ENCODE measurements around the gene SYNDIG1L. TPM values are rescaled to one million over a fixed set of nuclear protein-coding genes. Genes with fewer than 3 reads are reported as not detected.

SYNDIG1L gene
- total RNA-seq, 1 experiment from 2014 or later: 0.29 TPM

- Histone ChIP-seq H3K36me3 (ENCODE audit: control insufficient read depth, insufficient read depth, low read length) (no peaks in the 10 kb centered on the region), H3K27me3 (replicated peaks; ENCODE audit: control insufficient read depth, insufficient read depth, low read length) (no peaks in the 10 kb centered on the region), H3K4me1 (peaks cover 6% of the 10 kb centered on the region), H3K4me3 (ENCODE audit: low read depth, low read length) (no peak overlapping the region), H3K9me3 (no peaks in the 10 kb centered on the region)
- ChIA-PET CTCF (no interaction called here), POLR2A (no interaction called here)
- intact Hi-C loops (cut with micrococcal nuclease; ENCODE audit: unreplicated experiment): no loop called here
- Mint-ChIP-seq H3K36me3 (ENCODE audit: insufficient read depth, unreplicated experiment) (no peaks in the 10 kb centered on the region), H3K4me1 (ENCODE audit: low read depth, unreplicated experiment) (peaks cover 23% of the 10 kb centered on the region), H3K27me3 (ENCODE audit: insufficient read depth, unreplicated experiment) (peaks cover 5% of the 10 kb centered on the region), H3K27ac (ENCODE audit: unreplicated experiment) (no peak overlapping the region), H3K4me3 (ENCODE audit: unreplicated experiment) (no peak overlapping the region), H3K9me3 (ENCODE audit: unreplicated experiment) (no peaks in the 10 kb centered on the region)
- TF ChIP-seq CTCF (IDR thresholded peaks at IDR 0.05; ENCODE audit: insufficient read depth in 1 of 2, low read depth in 1 of 2, low read length in 1 of 2, severe bottlenecking in 1 of 2, unreplicated experiment in 1 of 2): no peak
- no TSS peak for BruUV-seq (replicated peaks)
- DNase-seq: no peak
These were observed 18.9 kb upstream of the SYNDIG1L start for GRCh38 chr14:74444866-74445265.

GRCh38 chr14:74442757-74443156 lies 16.7 kb upstream of the SYNDIG1L start:
- TF ChIP-seq CTCF (IDR thresholded peaks at IDR 0.05; ENCODE audit: insufficient read depth in 1 of 2, low read depth in 1 of 2, low read length in 1 of 2, severe bottlenecking in 1 of 2, unreplicated experiment in 1 of 2): no peak
- ChIA-PET POLR2A (no interaction called here), CTCF (no interaction called here)
- H3K9me3 ChIP-seq: no peaks in the 10 kb centered on the region
- H3K4me3 ChIP-seq (ENCODE audit: low read depth, low read length): no peak overlapping the region
- BruUV-seq (replicated peaks): no TSS peak
- Mint-ChIP-seq H3K4me1 (ENCODE audit: low read depth, unreplicated experiment) (peaks cover 25% of the 10 kb centered on the region), H3K27ac (ENCODE audit: unreplicated experiment) (no peak overlapping the region), H3K9me3 (ENCODE audit: unreplicated experiment) (no peaks in the 10 kb centered on the region), H3K27me3 (ENCODE audit: insufficient read depth, unreplicated experiment) (no peaks in the 10 kb centered on the region), H3K36me3 (ENCODE audit: insufficient read depth, unreplicated experiment) (peaks cover 6% of the 10 kb centered on the region), H3K4me3 (ENCODE audit: unreplicated experiment) (no peak overlapping the region)
- peaks cover 18% of the 10 kb centered on the region for H3K4me1 ChIP-seq
- intact Hi-C loops (cut with micrococcal nuclease; ENCODE audit: unreplicated experiment): no loop called here
- no peaks in the 10 kb centered on the region for H3K36me3 ChIP-seq (ENCODE audit: control insufficient read depth, insufficient read depth, low read length)
- DNase-seq: no peak
- no peaks in the 10 kb centered on the region for H3K27me3 ChIP-seq (replicated peaks; ENCODE audit: control insufficient read depth, insufficient read depth, low read length)

- Histone ChIP-seq H3K36me3 (ENCODE audit: control insufficient read depth, insufficient read depth, low read length) (no peaks in the 10 kb centered on the region), H3K4me1 (peaks cover 28% of the 10 kb centered on the region), H3K9me3 (no peaks in the 10 kb centered on the region), H3K4me3 (ENCODE audit: low read depth, low read length) (no peak overlapping the region), H3K27me3 (replicated peaks; ENCODE audit: control insufficient read depth, insufficient read depth, low read length) (no peaks in the 10 kb centered on the region)
- POLR2A ChIA-PET: no interaction called here
- Mint-ChIP-seq H3K27me3 (ENCODE audit: insufficient read depth, unreplicated experiment) (no peaks in the 10 kb centered on the region), H3K4me1 (ENCODE audit: low read depth, unreplicated experiment) (peaks cover 36% of the 10 kb centered on the region), H3K4me3 (ENCODE audit: unreplicated experiment) (no peak overlapping the region), H3K36me3 (ENCODE audit: insufficient read depth, unreplicated experiment) (peaks cover 6% of the 10 kb centered on the region), H3K9me3 (ENCODE audit: unreplicated experiment) (no peaks in the 10 kb centered on the region), H3K27ac (ENCODE audit: unreplicated experiment) (no peak overlapping the region)
- no TSS peak for BruUV-seq (replicated peaks)
- DNase-seq: no peak
- intact Hi-C loops (cut with micrococcal nuclease; ENCODE audit: unreplicated experiment): no loop called here
- no peak for TF ChIP-seq CTCF (IDR thresholded peaks at IDR 0.05; ENCODE audit: insufficient read depth in 1 of 2, low read depth in 1 of 2, low read length in 1 of 2, severe bottlenecking in 1 of 2, unreplicated experiment in 1 of 2)
- CTCF ChIA-PET: no interaction called here
These were observed 15.1 kb upstream of the SYNDIG1L start for GRCh38 chr14:74441113-74441512.

All from Caco-2 (cell line).